ENCODE results near the gene PSMA7. TPM values are rescaled to one million over a fixed set of nuclear protein-coding genes. Genes with fewer than 3 reads are reported as not detected.

The PSMA7 gene
- total RNA-seq, 1 experiment from 2014 or later, result 332 TPM

DNA sequence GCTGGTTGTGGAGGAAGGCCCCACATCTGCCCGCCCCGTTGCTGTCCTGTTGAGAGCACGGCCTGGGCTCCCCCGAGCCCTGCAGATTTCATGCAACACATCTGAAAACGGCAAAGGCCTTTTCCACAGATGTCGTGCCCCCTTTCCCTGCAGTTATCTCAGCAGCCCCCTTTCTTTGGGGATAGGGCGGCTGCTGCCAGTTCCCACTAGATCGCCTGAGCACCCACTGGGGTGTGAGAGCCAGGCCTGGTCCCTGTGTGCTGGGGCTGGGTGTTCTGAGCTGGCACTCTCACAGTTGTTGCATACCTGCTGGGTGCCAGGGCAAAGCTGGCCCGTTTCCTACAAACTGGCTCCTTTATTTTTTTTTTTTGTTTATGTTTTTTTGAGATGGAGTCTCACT, 27.3 kb upstream of the PSMA7 start:
- no peak for DNase-seq
- no peak overlapping the region for H3K27ac Mint-ChIP-seq
- no peak overlapping the region for H3K56ac ChIP-seq (ENCODE audit: insufficient read length, low read depth, low read length)
- H2AK5ac ChIP-seq (ENCODE audit: insufficient read length, low read length), result no peak overlapping the region
- H3K4me3 Mint-ChIP-seq, result no peak overlapping the region
- WGBS (ENCODE audit: extremely low coverage, insufficient read length, low lambda C conversion rate), result no CpG with 5 or more reads among the region's 9 CpGs
- no peaks in the 10 kb centered on the region for H3K23me2 ChIP-seq (ENCODE audit: insufficient read length, low read depth, low read length, poor library complexity, severe bottlenecking)
- no peak overlapping the region for H3K14ac ChIP-seq (ENCODE audit: insufficient read depth, low read length)
- H3K9me3 ChIP-seq (ENCODE audit: control insufficient read depth, low read depth, low read length), result no peaks in the 10 kb centered on the region
- H2BK15ac ChIP-seq (ENCODE audit: low read depth, low read length), result no peak overlapping the region
- H3K27me3 ChIP-seq (ENCODE audit: insufficient read depth, low read length), result no peaks in the 10 kb centered on the region
- H4K8ac ChIP-seq (replicated peaks; ENCODE audit: insufficient read length, low read depth, low read length), result no peak overlapping the region
- H3K4me2 ChIP-seq (ENCODE audit: insufficient read depth, insufficient read length, low read length), result no peak overlapping the region
- no peaks in the 10 kb centered on the region for H3K79me2 ChIP-seq (ENCODE audit: insufficient read depth, low read length)
- H3K9me3 Mint-ChIP-seq, result no peaks in the 10 kb centered on the region
- no peak for TF ChIP-seq CTCF (conservative IDR thresholded peaks at IDR 0.05)
- H3K9ac ChIP-seq (ENCODE audit: extremely low read depth, insufficient read length, low read length), result no peak overlapping the region
- no peak overlapping the region for H3K18ac ChIP-seq (ENCODE audit: insufficient read length, low read depth, low read length)
- no peaks in the 10 kb centered on the region for H3K4me1 ChIP-seq (ENCODE audit: insufficient read depth, low read length)
- H3T11ph ChIP-seq (ENCODE audit: low read length), result no peak overlapping the region
- H3K36me3 Mint-ChIP-seq (ENCODE audit: insufficient read depth in 1 of 3, low read depth in 3 of 3), result peaks cover 14 to 46% (median 42%) of the 10 kb centered on the region in 3 experiments
- no peaks in the 10 kb centered on the region for H4K20me1 ChIP-seq (ENCODE audit: control insufficient read depth, insufficient read depth, insufficient read length)
- no peaks in the 10 kb centered on the region for H3K79me1 ChIP-seq (ENCODE audit: insufficient read depth, low read depth, low read length, poor library complexity, severe bottlenecking)
- no peaks in the 10 kb centered on the region; the same call in 1 of the 2 replicates for H3K27me3 Mint-ChIP-seq (ENCODE audit: low read depth)
- no peak overlapping the region for H2BK20ac ChIP-seq (ENCODE audit: low read depth, low read length, poor library complexity, severe bottlenecking)
- H2BK5ac ChIP-seq (ENCODE audit: insufficient read length, low read length), result no peak overlapping the region
- no peak overlapping the region for H3K4ac ChIP-seq (ENCODE audit: low read depth, low read length)
- no peaks in the 10 kb centered on the region for H3K4me1 Mint-ChIP-seq
- no peak overlapping the region for H2BK120ac ChIP-seq (ENCODE audit: low read depth, low read length, poor library complexity, severe bottlenecking)
- no peak overlapping the region for H2BK12ac ChIP-seq (ENCODE audit: insufficient read length, low read depth, low read length)
- no peak overlapping the region for H4K5ac ChIP-seq (ENCODE audit: insufficient read length, low read depth, low read length)
- no peak overlapping the region for H3K23ac ChIP-seq (ENCODE audit: insufficient read length, low read depth, low read length)
- no peak overlapping the region for H2AFZ ChIP-seq (ENCODE audit: low read length)
- no peak overlapping the region for H3K27ac ChIP-seq (ENCODE audit: insufficient read length, low read depth, low read length)
- H4K91ac ChIP-seq (ENCODE audit: insufficient read length, low read depth, low read length), result no peak overlapping the region
